ENCODE data around the gene PGM1.

Gene PGM1

GRCh38 chr1:63615768-63616420 is 22.7 kb downstream of the PGM1 start:
- Mint-ChIP-seq H3K36me3 (ENCODE audit: low read depth) (no peaks in the 10 kb centered on the region), H3K27me3 (no peaks in the 10 kb centered on the region), H3K4me1 (ENCODE audit: low read depth) (no peaks in the 10 kb centered on the region), H3K9me3 (no peaks in the 10 kb centered on the region), H3K4me3 (no peak overlapping the region), H3K27ac (no peak overlapping the region)

DNA sequence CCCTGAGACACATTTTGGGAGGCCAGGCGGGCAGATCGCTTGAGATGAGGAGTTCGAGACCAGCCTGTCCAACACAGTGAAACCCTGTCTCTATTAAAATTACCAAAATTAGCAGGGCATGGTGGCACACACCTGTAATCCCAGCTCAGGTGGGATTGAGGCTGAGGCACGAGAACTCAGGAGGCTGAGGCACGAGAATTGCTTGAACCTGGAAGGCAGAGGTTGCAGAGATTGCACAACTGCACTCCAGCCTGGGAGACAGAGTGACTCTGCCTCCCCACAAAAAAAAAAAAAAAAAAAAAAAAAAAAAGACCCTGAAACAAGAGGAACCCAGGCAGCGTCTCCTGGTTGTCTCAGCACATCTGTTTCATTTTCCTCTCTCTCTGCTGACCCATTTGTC is 24.2 kb downstream of the PGM1 start:
- H3K9me3 Mint-ChIP-seq, result no peaks in the 10 kb centered on the region
- no peaks in the 10 kb centered on the region for H3K4me1 Mint-ChIP-seq (ENCODE audit: low read depth)
- H3K27me3 Mint-ChIP-seq, result no peaks in the 10 kb centered on the region
- no peaks in the 10 kb centered on the region for H3K36me3 Mint-ChIP-seq (ENCODE audit: low read depth)
- H3K4me3 Mint-ChIP-seq, result no peak overlapping the region
- no peak overlapping the region for H3K27ac Mint-ChIP-seq

GRCh38 chr1:63618011-63618410 is 24.8 kb downstream of the PGM1 start:
- H3K9me3 Mint-ChIP-seq, result no peaks in the 10 kb centered on the region
- no peaks in the 10 kb centered on the region for H3K4me1 Mint-ChIP-seq (ENCODE audit: low read depth)
- H3K27ac Mint-ChIP-seq, result no peak overlapping the region
- no peaks in the 10 kb centered on the region for H3K27me3 Mint-ChIP-seq
- no peaks in the 10 kb centered on the region for H3K36me3 Mint-ChIP-seq (ENCODE audit: low read depth)
- H3K4me3 Mint-ChIP-seq, result no peak overlapping the region

DNA sequence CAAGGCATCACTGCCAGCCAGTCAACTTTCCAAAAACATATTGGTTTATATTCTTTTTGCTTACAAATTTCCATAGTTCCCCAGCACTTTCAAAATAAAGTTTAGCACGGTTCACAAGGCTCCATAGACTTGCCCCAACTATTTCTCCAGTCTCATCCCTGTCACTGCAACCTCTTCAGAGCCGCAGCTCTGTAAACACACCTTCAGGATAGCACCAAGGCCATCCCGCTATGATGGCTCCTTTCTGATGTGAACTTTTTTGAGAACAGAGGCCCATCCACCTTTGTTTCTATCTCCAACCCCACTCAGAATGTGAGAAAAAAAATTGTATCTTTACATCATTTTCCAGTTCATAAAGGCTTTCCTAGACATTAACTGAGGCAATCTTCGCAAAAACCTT is 26.3 kb downstream of the PGM1 start:
- no peaks in the 10 kb centered on the region for H3K4me1 Mint-ChIP-seq (ENCODE audit: low read depth)

GRCh38 chr1:63620671-63621070 is 27.5 kb downstream of the PGM1 start:
- no peaks in the 10 kb centered on the region for H3K36me3 Mint-ChIP-seq (ENCODE audit: low read depth)
- H3K27ac Mint-ChIP-seq, result no peak overlapping the region
- H3K27me3 Mint-ChIP-seq, result no peaks in the 10 kb centered on the region
- H3K4me1 Mint-ChIP-seq (ENCODE audit: low read depth), result peaks cover 1% of the 10 kb centered on the region
- no peaks in the 10 kb centered on the region for H3K9me3 Mint-ChIP-seq
- H3K4me3 Mint-ChIP-seq, result no peak overlapping the region

More for the DNA sequence above, 26.3 kb downstream of the PGM1 start:
- H3K36me3 Mint-ChIP-seq (ENCODE audit: low read depth), result no peaks in the 10 kb centered on the region
- no peak overlapping the region for H3K4me3 Mint-ChIP-seq
- H3K27me3 Mint-ChIP-seq, result no peaks in the 10 kb centered on the region
- H3K27ac Mint-ChIP-seq, result no peak overlapping the region
- H3K9me3 Mint-ChIP-seq, result no peaks in the 10 kb centered on the region

DNA sequence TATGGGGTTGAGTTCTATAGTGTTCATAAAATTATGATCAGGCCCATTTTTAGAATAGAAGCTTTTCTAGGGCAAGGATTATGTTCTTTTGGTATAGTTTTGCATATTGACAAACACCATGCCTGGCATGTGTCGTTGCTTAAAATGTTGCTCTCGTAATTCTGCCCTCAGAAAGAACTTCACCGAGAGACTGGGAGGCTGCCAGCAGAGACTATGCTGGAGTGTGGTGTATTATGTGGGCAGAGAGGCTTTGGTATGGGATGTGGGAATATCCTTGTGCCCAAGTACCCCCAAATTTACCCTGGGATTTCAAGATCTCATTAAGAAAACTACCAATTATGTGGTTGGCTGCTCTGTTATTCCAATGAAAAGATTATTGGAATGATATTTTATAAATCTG is 27.9 kb downstream of the PGM1 start:
- no peak overlapping the region for H3K4me3 Mint-ChIP-seq
- H3K27ac Mint-ChIP-seq, result no peak overlapping the region
- no peaks in the 10 kb centered on the region for H3K36me3 Mint-ChIP-seq (ENCODE audit: low read depth)
- no peaks in the 10 kb centered on the region for H3K27me3 Mint-ChIP-seq
- H3K4me1 Mint-ChIP-seq (ENCODE audit: low read depth), result peaks cover 5% of the 10 kb centered on the region
- H3K9me3 Mint-ChIP-seq, result no peaks in the 10 kb centered on the region

- Mint-ChIP-seq H3K9me3 (no peaks in the 10 kb centered on the region), H3K27me3 (no peaks in the 10 kb centered on the region), H3K27ac (no peak overlapping the region), H3K36me3 (ENCODE audit: low read depth) (no peaks in the 10 kb centered on the region), H3K4me1 (ENCODE audit: low read depth) (peaks cover 5% of the 10 kb centered on the region), H3K4me3 (no peak overlapping the region)
These were observed 28.5 kb downstream of the PGM1 start for GRCh38 chr1:63621698-63622097.

DNA sequence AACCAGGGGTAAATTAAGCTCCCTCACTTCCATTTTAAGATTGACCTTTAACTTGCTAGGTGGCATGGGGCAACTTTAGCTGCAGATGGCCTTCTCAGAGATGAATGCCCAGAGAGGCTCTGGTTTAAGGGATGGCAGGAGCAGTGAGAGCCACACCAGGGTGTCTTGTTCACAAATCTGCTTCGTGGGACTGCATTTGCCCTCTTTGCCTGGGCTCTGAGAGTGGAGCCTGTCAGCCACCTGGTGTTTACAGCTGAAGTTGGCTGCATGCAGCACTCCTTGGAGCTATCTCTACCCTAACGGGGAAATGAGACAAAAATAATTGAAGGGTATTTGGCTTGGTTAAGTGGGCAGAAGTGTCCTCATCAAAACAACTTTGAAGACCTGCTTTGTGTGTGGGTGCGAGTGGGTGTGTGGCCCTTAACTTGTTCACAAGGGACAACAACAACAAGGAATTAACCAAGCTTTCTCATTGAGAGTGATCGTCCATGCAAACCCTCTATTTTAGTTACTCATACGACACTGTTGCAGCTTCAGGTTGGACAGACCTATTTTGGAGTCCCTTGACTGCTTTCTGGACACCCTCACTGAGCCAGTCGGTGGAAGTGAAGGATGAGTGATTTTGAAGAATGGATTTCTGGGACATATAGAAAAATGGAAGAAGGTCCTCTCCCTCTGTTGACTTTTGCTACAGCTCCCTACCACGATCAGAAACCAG is 29.8 kb downstream of the PGM1 start:
- Mint-ChIP-seq H3K27me3 (no peaks in the 10 kb centered on the region), H3K4me3 (no peak overlapping the region), H3K27ac (no peak overlapping the region), H3K36me3 (ENCODE audit: low read depth) (peaks cover 1% of the 10 kb centered on the region), H3K9me3 (no peaks in the 10 kb centered on the region), H3K4me1 (ENCODE audit: low read depth) (peaks cover 9% of the 10 kb centered on the region)

DNA sequence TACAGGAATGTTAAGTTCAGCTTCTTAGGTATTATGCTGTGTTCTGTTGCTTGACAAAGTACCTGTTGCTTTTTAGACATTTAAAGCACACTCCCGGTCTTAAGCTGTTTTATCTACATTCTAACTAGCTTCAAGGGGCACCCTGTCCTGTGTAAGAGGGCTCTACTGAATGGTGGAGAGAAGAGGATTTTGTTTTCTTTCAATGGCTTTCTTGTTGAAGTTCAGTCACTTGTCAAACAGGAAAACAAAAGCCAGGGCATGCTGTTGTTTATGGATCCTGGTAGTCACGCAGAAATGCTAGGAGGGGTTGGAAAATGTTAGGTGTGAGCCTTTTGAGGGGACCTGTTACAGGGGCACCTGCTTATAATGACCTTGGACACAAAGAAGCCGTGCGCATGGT is 30.7 kb downstream of the PGM1 start:
- no peak overlapping the region for H3K27ac Mint-ChIP-seq

DNA sequence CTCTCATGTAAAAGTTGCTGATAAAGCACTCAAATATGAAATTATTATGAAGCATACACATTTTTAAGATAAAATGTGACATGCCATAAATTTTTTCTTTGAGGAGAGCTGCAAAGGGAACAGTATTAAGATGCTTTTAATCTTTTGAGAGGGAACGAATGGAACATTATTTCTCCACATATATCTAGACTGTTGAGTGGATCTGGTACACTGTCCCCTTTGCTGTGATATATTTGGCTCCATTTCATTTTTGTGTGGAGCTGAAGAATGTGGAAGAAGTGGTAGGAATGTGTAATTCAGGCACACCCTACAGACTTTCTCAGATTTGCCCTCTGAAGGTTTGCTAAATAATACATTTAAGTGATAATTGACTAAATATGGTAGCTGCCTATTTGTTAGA is 31.7 kb downstream of the PGM1 start:
- Mint-ChIP-seq H3K4me3 (no peak overlapping the region), H3K27me3 (no peaks in the 10 kb centered on the region), H3K4me1 (ENCODE audit: low read depth) (peaks cover 12% of the 10 kb centered on the region), H3K9me3 (no peaks in the 10 kb centered on the region), H3K27ac (no peak overlapping the region), H3K36me3 (ENCODE audit: low read depth) (peaks cover 19% of the 10 kb centered on the region)

More for the DNA sequence above, 30.7 kb downstream of the PGM1 start:
- no peaks in the 10 kb centered on the region for H3K9me3 Mint-ChIP-seq
- H3K27me3 Mint-ChIP-seq, result no peaks in the 10 kb centered on the region
- peaks cover 11% of the 10 kb centered on the region for H3K36me3 Mint-ChIP-seq (ENCODE audit: low read depth)
- H3K4me1 Mint-ChIP-seq (ENCODE audit: low read depth), result peaks cover 12% of the 10 kb centered on the region
- no peak overlapping the region for H3K4me3 Mint-ChIP-seq

GRCh38 chr1:63626222-63626621 is 33.0 kb downstream of the PGM1 start:
- no peaks in the 10 kb centered on the region for H3K27me3 Mint-ChIP-seq
- peaks cover 28% of the 10 kb centered on the region for H3K36me3 Mint-ChIP-seq (ENCODE audit: low read depth)
- no peak overlapping the region for H3K4me3 Mint-ChIP-seq
- peaks cover 12% of the 10 kb centered on the region for H3K4me1 Mint-ChIP-seq (ENCODE audit: low read depth)
- H3K9me3 Mint-ChIP-seq, result no peaks in the 10 kb centered on the region
- H3K27ac Mint-ChIP-seq, result no peak overlapping the region

DNA sequence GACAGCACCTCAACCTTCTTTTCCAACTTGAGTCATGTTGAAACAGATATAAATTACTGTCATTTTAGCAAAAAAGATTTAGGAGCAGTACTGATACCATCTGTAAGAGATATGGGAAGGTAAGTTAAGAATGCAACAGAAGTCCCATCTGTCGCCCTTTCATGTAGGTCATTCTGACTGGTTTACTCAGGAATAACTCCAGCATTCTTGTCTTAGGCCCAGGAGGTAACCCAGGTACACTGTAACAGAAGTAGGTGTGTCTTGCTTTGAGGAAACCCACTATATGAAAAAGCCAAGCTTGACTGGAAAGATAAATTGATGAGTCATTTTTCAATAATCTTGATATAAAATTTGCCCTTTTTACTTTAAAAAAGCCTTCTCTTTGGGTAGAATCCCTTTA is 35.4 kb downstream of the PGM1 start:
- Mint-ChIP-seq H3K27ac (no peak overlapping the region), H3K36me3 (ENCODE audit: low read depth) (peaks cover 50% of the 10 kb centered on the region), H3K27me3 (no peaks in the 10 kb centered on the region), H3K9me3 (no peaks in the 10 kb centered on the region), H3K4me1 (ENCODE audit: low read depth) (peaks cover 12% of the 10 kb centered on the region), H3K4me3 (no peak overlapping the region)

DNA sequence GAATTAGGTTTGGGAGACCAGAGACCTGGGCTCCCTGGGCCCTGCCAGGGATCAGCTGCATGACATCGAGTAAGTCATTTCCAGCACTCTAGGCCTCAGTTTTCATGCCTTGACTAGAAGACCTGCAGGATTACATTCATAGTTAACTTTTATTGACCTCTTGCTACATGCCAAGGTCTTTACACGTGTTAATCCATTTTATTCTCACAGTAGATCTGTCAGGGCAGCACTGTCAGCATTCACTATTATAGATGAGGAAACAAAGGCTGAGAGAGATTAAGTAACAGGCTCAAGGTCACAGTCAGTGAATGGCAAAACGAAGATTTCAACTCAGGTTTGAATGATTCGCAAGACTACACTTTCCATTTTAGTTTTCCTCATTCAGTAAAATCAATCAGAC is 37.0 kb downstream of the PGM1 start:
- H3K27me3 Mint-ChIP-seq, result no peaks in the 10 kb centered on the region
- H3K4me1 Mint-ChIP-seq (ENCODE audit: low read depth), result peaks cover 12% of the 10 kb centered on the region
- H3K27ac Mint-ChIP-seq, result no peak overlapping the region
- H3K4me3 Mint-ChIP-seq, result no peak overlapping the region
- H3K36me3 Mint-ChIP-seq (ENCODE audit: low read depth), result peaks cover 64% of the 10 kb centered on the region
- no peaks in the 10 kb centered on the region for H3K9me3 Mint-ChIP-seq

DNA sequence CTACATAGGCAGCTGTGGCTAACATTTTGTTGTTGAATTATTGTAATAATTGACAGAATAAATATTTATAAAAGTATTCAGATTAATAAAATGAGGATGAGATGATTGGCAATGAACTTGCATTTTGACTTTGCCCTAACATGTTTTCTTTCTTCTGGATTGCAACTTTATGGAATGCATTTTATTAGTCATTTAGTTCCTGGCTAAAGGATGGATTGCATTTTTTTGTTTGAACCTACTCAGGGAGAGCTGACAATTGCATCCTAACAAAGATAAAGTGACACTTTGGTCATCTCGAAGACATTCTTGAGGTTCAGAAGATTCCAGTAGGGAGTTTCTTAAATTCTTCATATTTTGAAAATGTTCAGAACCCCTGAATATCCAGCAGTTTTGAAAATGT is 37.5 kb downstream of the PGM1 start:
- no peaks in the 10 kb centered on the region for H3K27me3 Mint-ChIP-seq
- H3K4me3 Mint-ChIP-seq, result no peak overlapping the region
- H3K9me3 Mint-ChIP-seq, result no peaks in the 10 kb centered on the region
- peaks cover 65% of the 10 kb centered on the region for H3K36me3 Mint-ChIP-seq (ENCODE audit: low read depth)
- peaks cover 11% of the 10 kb centered on the region for H3K4me1 Mint-ChIP-seq (ENCODE audit: low read depth)
- H3K27ac Mint-ChIP-seq, result no peak overlapping the region

GRCh38 chr1:63632110-63632509 is 38.9 kb downstream of the PGM1 start:
- H3K4me3 Mint-ChIP-seq, result no peak overlapping the region
- no peaks in the 10 kb centered on the region for H3K9me3 Mint-ChIP-seq

GRCh38 chr1:63633281-63633680 is 40.1 kb downstream of the PGM1 start:
- no peak overlapping the region for H3K27ac Mint-ChIP-seq
- peaks cover 87% of the 10 kb centered on the region for H3K36me3 Mint-ChIP-seq (ENCODE audit: low read depth)
- H3K27me3 Mint-ChIP-seq, result no peaks in the 10 kb centered on the region
- H3K4me1 Mint-ChIP-seq (ENCODE audit: low read depth), result peaks cover under 1% of the 10 kb centered on the region
- no peak overlapping the region for H3K4me3 Mint-ChIP-seq
- H3K9me3 Mint-ChIP-seq, result no peaks in the 10 kb centered on the region

More at GRCh38 chr1:63632110-63632509, 38.9 kb downstream of the PGM1 start:
- Mint-ChIP-seq H3K36me3 (ENCODE audit: low read depth) (peaks cover 79% of the 10 kb centered on the region), H3K27ac (no peak overlapping the region), H3K4me1 (ENCODE audit: low read depth) (peaks cover 7% of the 10 kb centered on the region), H3K27me3 (no peaks in the 10 kb centered on the region)

All from stimulated activated naive CD8-positive, alpha-beta T cell treated with anti-CD3 and anti-CD28 coated beads, Interleukin-15, Interleukin-2, amounts not matched to agents 100 ng/mL and 50 ng/mL, for 24 hours (primary cell).